Inflammatory macrophage treated with lipopolysaccharide for 1 hour (primary cell): ENCODE data around the gene SPEN.
"Not testable (repeated sequence)": the region's sequence is repeated elsewhere in the genome, so short reads cannot be mapped to it uniquely, and the experiment has no call there.

ENCODE experiments used
- DNase-seq, 2 donors: peaks; one replicate each; pipeline ENCODE4 v3.0.0-alpha.2; 2020 to 2022

Gene SPEN

DNA sequence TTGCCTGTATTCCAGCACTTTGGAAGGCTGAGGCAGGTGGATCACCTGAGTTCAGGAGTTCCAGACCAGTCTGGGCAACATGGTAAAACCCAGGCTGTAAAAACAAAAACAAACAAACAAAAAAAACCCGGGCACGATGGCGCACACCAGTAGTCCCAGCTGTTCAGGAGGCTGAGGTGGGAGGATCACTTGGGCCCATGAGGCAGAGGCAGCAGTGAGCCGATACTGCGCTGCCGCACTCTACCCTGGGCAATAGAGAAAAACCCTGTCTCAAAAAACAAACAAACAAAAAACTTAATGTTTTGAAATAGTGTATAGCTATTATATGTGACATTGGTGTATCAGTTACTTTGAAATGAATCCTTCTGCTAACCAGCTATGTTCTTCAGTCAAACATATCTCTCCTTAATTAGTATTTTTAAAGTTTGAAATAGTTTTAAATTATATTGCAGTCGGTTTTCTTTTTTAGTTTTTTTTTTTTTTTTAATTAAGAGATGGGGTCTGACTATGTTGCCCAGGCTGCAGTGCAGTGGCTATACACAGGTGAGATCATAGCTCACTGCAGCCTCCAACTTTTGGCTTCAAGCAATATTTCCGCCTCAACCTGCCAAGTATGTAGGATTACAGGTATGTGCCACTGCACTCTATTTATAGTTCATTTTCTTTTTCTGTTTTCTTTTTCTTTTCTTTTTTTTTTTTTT lies 11.3 kb downstream of the SPEN start:
- DNase-seq: no peak

DNA sequence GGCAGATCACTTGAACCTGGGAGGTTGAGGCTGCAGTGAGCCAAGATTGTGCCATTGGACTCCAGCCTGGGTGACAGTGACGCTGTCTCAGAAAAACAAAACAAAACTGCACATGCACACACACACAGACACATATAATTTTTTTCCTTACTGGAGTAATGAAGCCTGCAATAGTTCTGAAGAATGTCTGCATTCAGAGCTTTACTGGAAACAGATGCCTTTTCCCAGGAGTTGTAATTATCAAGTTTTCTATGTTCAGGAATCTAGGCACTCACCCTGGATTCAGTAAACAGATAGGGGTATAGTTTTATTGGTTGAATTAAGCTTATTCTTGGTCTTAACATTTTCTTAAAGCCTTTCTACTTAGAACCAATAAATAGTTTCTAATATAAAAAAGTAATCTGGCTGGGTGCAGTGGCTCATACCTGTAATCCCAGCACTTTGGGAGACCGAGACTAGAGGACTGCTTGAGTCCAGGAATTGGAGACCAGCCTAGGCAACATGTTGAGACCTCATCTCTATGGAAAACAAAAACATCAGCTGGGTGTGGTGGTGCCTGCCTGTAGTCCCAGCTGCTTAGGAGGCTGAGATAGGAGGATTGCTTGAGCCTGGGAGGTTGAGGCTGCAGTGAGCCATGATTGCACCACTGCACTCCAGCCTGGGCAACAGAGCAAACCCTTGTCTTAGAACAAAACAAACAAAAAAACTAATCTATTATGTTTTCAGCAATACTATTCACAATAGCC lies 15.8 kb downstream of the SPEN start:
- no peak for DNase-seq

DNA sequence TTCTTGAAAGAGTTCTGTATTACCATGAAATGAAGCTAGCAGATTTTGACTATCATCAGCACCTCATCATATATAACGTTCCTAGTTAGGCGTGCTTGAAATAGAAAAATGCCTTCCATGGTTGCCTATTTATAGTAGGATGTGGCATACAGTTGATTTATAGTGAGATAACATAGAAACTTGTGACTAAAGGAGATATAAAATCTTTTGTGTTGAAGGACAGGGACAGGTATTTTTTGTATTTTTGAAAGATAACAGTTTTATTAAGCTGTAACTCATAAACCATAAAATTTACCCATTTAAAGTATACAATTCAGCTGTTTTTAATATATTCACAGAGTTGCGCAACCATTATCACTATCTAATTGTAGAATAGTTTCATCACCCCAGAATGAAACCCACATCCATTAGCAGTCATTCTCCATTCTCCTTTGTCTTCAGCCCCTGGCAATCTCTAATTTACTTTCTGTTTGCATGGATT lies 19.3 kb downstream of the SPEN start:
- DNase-seq: peak in 1 of 2 donors; percentile 25

GRCh38 chr1:15867288-15867687 lies 19.8 kb downstream of the SPEN start:
- no peak for DNase-seq

- DNase-seq: no peak
These were observed 21.9 kb downstream of the SPEN start for GRCh38 chr1:15869413-15869812.

GRCh38 chr1:15870421-15870820 lies 22.9 kb downstream of the SPEN start:
- DNase-seq: no peak

DNA sequence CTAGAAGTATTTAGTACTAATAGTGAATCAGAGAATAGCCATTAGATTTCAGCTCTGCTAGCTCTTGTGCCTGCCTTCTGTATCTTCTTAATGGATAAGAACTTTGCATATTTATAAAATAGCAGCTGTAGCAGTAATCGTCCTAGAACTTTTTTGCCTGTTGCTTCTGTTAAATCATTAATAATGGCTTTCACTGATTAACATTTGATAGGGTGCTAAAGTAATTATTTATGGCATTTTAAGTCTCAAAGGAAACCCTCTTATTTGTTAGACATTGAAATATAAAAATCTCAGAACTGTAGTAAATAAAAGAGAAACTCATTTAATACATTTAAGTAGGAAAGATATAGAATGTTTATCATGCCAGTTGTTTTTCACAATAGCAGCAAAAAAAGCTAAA lies 27.0 kb downstream of the SPEN start:
- no peak for DNase-seq

DNA sequence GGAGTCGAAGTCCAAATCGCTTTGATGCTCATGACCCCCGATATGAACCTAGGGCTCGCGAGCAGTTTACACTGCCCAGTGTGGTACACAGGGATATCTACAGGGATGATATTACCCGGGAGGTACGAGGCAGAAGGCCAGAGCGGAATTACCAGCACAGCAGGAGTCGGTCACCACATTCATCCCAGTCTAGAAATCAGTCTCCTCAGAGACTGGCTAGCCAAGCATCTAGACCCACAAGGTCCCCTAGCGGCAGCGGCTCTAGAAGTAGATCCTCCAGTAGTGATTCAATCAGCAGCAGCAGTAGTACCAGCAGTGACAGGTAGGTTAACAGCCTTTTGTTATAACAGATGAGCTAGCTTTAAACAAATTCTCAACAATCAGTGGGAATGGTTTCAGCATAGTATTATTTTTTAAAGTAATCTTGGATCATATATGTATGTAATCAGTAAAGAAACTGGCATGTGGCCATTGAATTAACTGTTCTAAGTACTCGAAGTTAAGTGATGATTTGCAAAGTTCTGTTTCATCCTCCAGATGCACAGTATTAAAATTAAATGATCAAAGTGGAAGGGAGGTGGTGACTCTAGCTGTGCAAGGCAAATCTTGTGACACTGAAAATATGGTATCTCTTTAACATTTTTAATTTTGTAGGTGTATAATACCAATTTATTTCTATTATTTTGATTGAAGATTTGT lies 29.0 kb downstream of the SPEN start:
- DNase-seq: no peak

GRCh38 chr1:15881961-15882360 lies 34.5 kb downstream of the SPEN start:
- DNase-seq: no peak

DNA sequence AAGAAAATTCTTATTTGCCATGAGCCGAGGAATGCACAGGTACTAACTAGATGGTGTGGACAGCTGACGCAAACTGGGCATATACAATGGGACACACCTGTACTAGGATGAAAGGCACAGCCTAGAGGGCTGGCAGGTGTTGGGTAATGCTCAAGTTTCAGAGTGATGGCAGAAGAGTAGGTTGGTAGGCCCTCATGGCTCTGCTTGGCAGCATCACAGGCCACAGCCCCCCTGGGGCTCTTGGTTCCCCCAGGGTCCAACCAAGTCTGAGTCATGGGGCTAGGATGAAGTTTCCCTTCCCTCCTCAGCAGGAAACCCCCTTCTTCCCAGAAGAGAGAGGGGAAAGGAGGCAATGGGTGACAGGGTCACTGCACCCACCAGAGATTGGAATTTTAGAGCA lies 35.2 kb downstream of the SPEN start:
- peak; percentile 30 to 44 for DNase-seq

GRCh38 chr1:15883326-15883725 lies 35.8 kb downstream of the SPEN start:
- DNase-seq: peak in 1 of 2 donors; percentile 11

GRCh38 chr1:15884477-15884876 lies 37.0 kb downstream of the SPEN start:
- no peak for DNase-seq

DNA sequence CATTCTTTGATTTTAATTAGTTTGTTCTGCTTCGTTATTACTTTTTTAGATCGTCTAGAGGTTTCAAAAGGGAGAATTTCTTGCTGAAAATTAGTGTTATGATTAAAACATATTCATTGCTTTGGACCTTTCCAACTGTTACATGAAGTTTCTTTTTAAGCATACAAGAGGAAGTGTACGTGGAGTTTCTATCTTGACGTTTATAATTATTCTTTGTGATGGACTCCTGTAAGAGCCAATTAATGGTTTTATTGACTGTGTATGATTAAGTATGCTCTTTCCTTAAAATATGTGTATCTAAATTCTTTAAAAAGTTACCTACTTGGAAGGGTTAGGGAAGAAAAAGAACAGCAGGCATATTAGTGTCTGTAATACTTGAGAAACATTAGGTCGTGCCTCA lies 37.8 kb downstream of the SPEN start:
- DNase-seq: no peak

DNA sequence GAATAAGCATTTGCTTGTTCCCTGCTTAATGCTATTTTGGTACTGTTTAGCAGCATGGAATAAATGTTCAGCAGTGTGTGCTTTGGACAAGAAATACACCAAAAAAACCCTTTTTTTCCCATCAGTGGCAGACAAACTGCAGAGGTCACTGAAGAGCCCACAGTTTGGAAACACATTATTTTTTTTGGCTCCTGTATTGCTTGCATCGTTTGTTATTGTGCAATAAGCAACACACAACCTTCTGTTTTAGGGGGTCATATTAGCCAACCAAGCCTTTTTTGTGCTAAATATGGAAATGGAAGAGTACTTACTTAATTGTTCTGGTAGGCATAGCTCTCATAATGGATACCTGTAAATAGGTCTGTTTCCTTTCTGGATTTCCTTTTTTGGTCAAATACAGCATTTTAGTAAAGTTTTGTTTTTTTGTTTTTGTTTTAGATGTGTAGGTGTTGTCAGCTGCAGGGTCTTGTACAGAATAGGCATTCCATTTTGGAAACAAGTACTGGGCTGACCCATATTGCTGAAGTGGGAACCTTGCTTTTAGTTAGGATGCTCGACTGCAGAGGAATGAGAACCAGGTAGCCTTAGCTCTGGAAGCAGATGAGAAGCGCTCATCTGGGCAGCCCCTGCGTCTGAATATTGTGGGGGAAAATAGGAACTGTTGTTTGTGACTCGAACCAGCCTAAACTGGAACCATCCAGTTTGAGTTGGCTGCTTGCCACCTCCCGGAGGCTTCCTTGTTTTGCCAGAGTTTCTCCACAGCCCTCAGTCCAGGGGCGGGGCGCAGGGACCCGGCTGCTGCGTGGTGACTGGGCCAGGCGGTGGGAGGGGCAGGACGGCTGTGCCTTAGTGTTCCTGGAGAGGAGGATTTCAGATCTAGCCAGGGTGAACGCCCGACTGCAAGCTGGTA lies 38.4 kb downstream of the SPEN start:
- DNase-seq: peak; percentile 95 to 98

DNA sequence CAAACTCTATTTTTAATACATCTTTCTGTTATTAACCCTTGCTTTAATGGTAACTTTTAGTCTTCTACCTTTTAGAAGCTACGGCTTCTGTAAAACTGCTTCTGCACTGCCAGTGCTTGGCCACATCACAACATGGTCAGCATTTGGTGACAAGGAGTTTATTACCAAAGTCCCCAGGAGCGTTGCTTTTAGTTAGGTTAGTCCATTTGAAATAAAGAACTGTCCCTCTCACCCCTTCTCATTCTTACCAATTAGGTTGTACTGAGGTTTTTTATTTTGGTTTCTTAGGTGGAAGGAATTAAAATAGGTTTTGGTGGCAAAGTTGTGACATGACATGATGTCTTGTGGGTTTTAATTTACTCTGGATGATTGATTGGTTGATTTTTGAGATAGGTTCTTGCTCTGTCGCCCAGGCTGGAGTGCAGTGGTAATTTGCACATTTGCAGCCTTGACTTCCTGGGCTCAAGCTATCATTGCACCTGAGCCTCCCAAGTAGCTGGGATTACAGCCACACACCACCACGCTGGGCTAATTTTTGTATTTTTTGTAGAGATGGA lies 39.2 kb downstream of the SPEN start:
- DNase-seq: no peak

DNA sequence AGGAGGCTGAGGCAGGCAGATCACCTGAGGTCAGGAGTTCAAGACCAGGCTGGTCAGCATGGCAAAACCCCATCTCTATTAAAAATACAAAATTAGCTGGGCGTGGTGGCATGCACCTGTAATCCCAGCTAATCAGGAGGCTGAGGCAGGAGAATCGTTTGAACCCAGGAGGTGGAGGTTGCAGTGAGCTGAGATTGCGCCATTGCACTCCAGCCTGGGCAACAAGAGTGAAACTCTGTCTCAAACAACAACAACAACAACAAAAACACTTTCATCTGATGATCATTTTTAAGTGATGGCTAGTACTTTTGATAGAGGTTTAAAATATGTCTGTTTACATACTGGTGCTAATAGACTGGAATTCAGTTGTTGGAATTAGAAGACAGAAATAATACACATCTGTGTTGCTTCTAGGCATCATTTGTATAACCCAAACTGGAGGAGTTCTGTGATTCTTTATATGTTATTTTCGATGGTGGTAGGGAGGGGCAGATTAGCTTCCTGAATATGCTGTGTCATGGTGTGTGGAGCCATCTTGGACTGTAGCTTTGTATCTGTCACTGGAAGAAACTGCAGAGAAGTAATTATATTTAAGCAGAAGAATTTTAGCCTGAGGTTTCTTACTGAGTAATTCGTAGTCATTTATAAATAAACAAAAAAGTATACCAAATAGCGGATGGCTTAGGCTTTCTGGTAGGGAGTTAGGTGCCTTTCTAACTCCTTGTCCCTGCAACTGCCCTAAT lies 45.5 kb downstream of the SPEN start:
- DNase-seq: peak; percentile 20 to 40

- no peak for DNase-seq
These were observed 47.7 kb downstream of the SPEN start for GRCh38 chr1:15895233-15895632.

DNA sequence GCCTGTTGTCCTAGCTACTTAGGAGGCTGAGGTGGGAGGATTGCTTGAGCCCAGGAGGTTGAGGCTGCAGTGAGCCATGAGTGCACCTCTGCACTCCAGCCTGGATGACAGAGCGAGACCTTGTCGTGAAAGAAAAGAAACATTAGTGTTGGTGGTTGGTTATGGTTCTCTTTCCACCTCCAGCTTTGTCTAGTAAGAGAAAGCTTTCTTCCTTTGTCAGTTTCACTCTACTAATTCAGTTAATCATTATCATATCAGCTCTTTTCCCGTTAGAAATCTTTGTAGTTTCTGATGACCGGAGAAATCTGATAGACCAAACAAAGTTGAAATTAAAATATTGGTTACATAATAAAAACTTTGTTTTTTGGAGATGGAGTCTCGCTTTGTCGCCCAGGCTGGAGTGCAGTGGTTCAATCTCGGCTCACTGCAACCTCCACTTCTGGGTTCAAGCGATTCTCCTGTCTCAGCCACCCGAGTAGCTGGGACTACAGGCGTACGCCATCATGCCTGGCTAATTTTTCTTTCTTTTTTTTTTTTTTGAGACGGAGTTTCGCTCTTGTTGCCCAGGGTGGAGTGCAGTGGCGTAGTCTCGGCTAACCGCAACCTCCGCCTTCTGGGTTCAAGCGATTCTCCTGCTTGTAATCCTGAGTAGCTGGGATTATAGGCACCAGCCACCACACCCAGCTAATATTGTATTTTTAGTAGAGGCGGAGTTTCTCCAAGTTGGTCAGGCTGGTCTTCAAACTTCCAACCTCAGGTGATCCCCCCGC lies 49.5 kb downstream of the SPEN start:
- DNase-seq: not testable (repeated sequence)

DNA sequence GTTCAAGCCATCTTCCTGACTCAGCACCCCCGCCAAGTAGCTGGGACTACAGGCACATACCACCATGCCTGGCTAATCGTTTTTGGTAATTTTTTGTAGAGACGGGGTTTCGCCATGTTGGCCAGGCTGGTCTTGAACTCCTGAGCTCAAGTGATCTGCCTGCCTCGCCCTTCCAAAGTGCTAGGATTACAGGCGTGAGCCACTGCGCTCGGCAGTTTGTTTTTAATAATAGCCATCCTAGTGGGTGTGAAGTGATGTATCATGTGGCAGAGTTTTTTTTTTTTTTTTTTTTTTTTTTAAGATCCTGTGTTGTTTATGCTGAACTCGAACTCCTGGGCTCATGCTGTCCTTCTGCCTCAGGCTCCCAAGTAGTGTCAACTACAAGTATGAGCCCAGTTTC lies 51.8 kb downstream of the SPEN start:
- no peak for DNase-seq

- DNase-seq: no peak
These were observed 53.3 kb downstream of the SPEN start for GRCh38 chr1:15900662-15901279.
